Measurements from ENCODE around the gene TAAR9.

TAAR9 gene

GRCh38 chr6:132587424-132587823, 49.3 kb downstream of the TAAR9 start:
- no peak for DNase-seq (ENCODE audit: low read depth in 2 of 3, low spot score in 1 of 3)
